ENCODE data around the gene CBY3.
"Not testable (repeated sequence)": the region's sequence is repeated elsewhere in the genome, so short reads cannot be mapped to it uniquely, and the experiment has no call there.

DNA sequence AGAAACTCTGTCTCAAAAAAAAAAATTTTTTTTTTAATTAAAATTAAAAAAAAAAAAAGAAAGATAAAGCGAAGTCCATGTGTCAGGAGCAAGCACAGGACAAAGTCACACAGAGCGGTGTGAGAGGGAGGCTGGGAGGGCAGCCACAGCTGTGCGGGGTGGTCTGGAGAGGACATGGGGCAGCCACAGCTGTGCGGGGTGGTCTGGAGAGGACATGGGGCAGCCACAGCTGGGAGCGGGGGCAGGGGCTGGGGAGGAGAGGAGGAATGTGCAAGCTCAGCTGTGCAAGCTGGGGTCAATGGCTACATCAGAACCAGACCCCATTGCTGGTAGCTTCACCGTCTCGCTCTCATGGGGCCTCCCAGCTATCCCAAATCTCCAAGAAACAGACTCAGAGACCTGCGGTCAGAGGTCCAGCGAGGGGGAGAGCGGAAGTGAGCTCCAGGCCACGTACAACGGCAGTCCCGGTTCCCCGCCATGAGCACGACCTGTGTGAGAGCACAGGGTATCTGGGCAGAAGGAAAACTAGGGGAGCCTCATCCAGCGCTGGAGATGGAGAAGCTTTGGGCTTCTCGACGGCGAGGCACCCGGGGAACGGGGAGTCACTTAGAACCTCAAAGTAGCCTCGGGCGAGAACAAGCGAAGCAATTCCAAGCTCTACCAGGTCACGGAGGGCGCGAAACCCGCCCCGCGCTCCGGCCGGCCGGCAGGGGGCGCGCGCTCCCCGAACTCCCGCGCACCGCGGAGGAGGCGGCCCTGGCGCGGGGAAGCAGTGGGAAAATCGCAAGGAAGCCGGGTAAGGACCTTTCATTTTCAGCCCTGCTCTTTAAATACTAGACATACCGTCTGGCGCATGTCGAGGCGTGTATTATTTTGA is 23.3 kb downstream of the CBY3 start:
- TF ChIP-seq, protein P1, sequence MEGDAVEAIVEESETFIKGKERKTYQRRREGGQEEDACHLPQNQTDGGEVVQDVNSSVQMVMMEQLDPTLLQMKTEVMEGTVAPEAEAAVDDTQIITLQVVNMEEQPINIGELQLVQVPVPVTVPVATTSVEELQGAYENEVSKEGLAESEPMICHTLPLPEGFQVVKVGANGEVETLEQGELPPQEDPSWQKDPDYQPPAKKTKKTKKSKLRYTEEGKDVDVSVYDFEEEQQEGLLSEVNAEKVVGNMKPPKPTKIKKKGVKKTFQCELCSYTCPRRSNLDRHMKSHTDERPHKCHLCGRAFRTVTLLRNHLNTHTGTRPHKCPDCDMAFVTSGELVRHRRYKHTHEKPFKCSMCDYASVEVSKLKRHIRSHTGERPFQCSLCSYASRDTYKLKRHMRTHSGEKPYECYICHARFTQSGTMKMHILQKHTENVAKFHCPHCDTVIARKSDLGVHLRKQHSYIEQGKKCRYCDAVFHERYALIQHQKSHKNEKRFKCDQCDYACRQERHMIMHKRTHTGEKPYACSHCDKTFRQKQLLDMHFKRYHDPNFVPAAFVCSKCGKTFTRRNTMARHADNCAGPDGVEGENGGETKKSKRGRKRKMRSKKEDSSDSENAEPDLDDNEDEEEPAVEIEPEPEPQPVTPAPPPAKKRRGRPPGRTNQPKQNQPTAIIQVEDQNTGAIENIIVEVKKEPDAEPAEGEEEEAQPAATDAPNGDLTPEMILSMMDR (IDR thresholded peaks at IDR 0.05): not testable (repeated sequence)
- not testable (repeated sequence) for TF ChIP-seq EP300, POLR2AphosphoS5, POLR2A (IDR thresholded peaks at IDR 0.05)

All from suprapubic skin (tissue), 4 donors.